ENCODE data around the gene CYB5A.

Gene CYB5A

GRCh38 chr18:74248189-74248588 is 43.6 kb downstream of the CYB5A start:
- no peak for DNase-seq (ENCODE audit: low read depth in 2 of 2)

- no peak for DNase-seq (ENCODE audit: low read depth in 2 of 2)
These were observed 47.2 kb downstream of the CYB5A start for GRCh38 chr18:74244554-74244953.

GRCh38 chr18:74243127-74243526 is 48.6 kb downstream of the CYB5A start:
- no peak for DNase-seq (ENCODE audit: low read depth in 2 of 2)

- no peak for DNase-seq (ENCODE audit: low read depth in 2 of 2)
These were observed 49.2 kb downstream of the CYB5A start for GRCh38 chr18:74242438-74243096.

DNA sequence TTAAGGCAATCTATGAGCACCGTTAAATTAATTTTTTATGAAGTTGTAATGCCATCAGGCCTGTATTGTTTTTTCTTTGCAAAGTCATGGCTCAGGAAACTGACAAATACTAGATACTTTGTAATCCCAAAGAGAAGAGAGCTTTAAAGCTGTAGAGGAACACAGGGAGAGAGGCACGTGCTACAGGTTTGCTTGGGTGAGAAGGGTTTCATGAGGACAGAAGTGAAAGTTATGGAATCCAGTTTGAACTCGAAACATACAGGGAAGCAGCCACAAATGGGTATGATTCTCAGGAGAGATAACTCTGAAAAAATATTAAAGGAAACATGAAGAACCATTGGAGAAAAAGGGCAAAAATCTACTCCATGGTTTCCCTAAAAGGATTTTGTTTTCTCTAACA is 49.8 kb downstream of the CYB5A start:
- DNase-seq (ENCODE audit: low read depth in 2 of 2), result no peak

DNA sequence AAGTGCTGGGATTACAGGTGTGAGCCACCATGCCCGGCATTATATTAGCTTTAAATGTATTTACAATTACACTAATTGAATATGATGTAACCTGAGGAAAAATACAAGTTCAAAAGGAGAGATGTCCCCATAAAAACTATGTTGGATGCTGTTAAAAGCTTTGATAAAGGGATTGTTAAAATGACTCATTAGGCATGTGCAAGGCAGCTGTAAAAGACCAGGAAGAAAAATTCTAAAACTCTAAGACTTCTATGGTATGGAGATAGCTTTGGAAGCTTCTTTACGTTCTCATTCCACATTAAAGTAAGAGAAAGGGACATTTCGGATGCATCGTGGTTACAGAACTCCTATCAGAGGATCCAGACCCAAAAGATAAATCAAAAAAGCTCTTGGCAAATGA is 50.3 kb downstream of the CYB5A start:
- DNase-seq (ENCODE audit: low read depth in 2 of 2), result no peak

- DNase-seq (ENCODE audit: low read depth in 2 of 2), result no peak
These were observed 52.2 kb downstream of the CYB5A start for GRCh38 chr18:74239567-74239966.

DNA sequence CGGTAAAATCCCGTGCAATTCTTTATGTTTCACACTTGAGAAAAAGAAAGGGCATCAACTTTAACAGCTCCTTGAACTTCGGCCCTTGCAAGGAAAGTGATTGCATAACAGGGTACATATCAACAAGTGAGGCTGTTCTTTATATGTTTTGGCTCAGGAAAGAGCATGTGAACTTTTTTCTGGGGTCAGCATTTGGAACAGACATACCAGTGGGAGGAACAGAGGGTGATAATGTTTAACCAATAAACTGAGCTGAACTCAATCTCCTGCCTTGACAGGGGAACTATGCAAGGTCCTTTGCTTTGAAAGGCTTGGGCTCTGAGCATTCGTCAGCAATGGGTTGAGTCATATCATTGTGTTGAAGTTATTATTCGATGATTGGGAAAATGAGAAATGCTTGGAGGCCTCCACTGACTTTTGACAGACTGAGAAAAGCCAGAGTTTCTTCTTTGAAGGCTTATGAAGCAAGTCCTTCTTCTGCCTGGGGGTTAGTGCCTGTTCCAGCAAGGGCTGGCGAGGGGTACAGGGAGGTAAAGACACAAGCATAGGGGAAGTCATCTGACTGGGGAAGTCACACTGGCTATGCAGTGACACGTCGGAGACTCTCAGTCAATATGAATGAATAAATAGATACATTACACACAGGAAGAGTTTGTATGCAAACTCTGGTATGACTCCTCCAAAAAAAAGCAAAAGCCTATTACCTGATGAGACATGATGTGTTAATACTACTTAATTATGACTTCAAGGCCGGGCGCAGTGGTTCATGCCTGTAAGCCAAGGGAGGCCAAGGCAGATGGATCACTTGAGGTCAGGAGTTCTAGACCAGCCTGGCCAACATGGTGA is 57.2 kb downstream of the CYB5A start:
- no peak for DNase-seq (ENCODE audit: low read depth in 2 of 2)

DNA sequence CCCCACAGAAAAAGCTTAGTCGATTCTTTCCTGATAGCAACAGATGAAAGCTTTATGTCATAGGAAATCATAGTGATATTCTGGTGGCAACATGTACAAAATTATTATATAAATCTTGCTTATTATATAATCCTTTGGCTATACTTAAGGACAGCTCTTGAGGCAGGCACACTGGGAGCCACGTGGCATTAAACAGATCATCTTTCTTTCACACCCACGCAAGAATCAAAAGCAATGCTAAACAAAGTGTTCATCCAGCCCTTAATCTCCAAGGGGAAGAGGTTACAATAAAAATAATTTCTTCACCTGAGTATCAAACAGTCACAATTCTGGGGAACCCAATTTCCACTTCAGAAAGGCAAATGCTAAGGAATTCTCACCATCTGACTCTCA is 57.8 kb downstream of the CYB5A start:
- no peak for DNase-seq (ENCODE audit: low read depth in 2 of 2)

DNA sequence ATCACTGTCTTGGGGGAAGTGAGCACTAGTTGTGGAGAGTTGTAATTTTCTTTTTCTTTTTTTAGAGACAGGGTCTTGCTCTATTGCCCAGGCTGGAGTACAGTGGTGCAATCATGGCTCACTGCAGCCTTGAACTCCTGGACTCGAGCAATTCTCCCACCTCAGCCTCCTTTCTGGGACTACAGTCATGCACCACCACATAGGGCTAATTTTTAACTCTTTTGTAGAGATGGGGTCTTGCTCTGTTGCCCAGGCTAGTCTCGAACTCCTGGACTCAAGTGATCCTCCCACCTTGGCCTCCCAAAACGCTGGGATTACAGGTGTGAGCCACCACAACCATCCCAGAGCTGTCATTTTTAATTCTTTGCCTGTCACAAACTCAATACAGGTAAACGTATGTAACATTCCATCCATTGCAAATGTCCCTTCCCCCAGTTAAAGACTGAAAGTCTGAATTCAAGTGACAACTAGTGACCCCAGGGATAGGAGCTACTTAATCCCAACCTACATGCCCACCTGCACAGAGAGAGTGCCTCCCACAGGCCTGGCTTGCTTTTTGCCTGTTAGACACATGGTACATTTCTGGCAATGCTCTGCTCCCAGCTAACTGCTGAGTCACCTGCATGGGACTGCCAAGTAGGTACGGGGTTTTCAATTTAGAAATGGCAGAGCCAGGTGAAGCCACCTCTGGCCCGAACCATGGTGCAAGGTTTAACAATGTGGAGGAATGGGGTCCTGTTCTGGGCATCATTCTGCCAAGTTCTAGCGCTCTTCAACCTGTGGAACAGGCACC is 60.6 kb downstream of the CYB5A start:
- DNase-seq (ENCODE audit: low read depth in 2 of 2), result no peak

GRCh38 chr18:74229891-74230290 is 61.9 kb downstream of the CYB5A start:
- DNase-seq (ENCODE audit: low read depth in 2 of 2), result no peak

DNA sequence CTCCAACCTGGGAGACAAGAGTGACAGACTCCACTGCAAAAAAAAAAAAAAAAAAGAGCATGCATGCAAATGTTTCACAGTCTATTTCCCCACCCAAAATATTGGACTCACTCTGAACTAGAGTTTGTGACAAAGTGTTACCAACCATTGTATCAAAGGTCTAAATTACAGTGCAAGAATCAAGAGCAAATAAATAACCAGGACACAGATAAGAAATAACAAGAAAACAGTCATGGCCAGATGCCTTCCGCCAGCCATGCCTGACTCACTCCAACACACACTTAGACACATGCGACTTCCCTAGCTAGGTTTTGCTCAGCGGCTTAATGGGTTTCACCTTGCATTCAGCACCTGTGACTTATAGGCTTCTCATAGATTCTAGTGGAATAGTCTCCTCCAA is 62.8 kb downstream of the CYB5A start:
- no peak for DNase-seq (ENCODE audit: low read depth in 2 of 2)

GRCh38 chr18:74228312-74228711 is 63.5 kb downstream of the CYB5A start:
- DNase-seq (ENCODE audit: low read depth in 2 of 2), result no peak

- no peak for DNase-seq (ENCODE audit: low read depth in 2 of 2)
These were observed 65.1 kb downstream of the CYB5A start for GRCh38 chr18:74226666-74227065.

GRCh38 chr18:74226156-74226555 is 65.6 kb downstream of the CYB5A start:
- DNase-seq (ENCODE audit: low read depth in 2 of 2), result no peak

DNA sequence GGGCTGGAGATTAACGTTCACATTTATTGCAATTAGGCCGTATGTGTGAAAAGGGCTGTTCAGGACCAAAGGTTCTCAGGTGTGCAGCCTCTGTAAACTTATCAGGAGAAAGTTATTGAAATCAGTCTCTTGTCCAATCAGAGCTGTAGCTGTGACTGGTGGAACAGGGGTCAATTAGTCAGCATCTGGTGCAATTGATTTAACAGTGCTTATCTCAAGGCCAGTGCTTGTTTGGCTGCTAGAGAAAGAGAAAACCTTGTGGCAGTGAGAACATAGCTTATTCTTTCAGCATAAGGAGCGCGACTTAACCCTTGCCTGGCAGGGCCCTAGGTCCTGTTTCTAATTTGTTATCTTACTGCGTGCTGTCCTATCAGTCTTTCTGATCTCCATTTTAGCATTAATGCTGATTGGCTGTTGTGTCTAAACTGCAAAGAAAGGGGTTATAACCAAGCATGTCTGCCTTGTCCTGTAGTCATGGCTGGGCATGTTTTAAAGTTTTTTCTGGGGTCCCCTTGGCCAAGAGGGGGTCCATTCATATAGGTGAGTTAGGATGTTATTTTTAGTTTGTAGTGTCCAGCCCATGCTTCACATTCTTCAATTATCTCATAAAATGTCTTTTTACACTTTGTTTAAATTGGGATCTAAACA is 66.4 kb downstream of the CYB5A start:
- DNase-seq (ENCODE audit: low read depth in 2 of 2), result no peak

GRCh38 chr18:74222710-74223494 is 68.9 kb downstream of the CYB5A start:
- no peak for DNase-seq (ENCODE audit: low read depth in 2 of 2)

DNA sequence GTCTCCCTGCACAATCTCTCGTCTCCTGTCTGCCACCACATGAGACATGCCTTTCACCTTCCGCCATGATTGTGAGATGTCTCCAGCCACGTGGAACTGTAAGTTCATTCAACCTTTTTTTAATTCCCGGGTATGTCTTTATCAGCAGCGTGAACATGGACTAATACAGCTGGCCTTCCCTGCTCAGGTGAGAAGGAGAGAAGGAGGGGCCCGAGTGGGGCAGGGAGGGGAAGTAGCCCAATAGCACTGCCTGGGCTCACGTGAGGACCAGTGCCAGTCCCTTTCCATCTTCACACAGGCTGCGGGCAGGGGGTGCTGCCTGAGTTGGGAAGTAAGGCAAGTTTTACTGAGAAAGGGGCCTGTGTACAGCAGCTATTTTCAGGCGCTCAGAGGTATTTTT is 70.7 kb downstream of the CYB5A start:
- no peak for DNase-seq (ENCODE audit: low read depth in 2 of 2)

DNA sequence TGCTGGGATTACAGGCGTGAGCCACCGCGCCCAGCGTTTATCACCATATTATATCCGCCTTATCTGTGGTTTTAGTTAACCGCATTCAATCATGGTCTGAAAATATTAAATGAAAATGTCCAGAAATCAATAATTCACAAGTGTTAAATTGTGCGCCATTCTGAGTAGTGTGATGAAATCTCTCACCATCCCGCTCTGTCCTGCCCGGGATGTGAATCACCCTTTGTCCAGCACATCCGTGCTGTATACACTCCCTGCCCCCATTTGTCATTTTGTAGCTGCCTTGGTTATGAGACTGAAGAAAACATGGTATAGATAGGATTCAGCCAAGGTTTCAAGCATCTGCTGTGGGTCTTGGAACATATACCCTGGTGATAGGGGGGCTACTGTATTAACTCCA is 72.7 kb downstream of the CYB5A start:
- DNase-seq (ENCODE audit: low read depth in 2 of 2), result no peak

DNA sequence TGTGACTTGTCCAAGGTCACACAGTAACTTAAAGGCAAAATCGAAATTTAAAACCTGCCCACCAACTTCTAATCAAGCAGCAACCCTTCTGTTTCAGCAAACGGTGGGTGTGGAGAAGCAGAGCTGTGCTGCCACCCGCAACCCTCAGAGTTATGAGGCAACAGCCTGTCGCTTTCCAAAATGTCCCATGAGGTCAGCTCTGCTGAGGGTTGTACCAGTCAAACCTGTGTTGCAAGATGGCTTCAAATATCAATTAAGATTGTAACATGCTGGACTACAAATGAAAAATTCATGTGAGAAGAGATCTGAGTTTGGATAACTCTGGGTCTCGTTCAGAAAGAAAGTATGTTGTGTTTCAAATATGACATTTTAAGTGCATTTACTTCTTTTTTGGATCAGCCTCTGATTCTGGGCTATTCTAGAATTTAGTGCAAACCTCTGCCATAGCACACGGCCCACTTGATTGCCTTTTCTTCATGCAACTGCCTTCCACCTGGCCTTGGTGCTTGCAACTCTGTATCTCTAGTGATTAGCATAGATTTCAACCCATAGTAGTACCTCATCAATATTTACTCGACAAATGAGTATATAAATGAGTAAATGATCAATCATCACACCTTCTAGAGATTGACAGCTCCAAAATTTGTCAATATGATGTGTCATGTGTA is 74.2 kb downstream of the CYB5A start:
- DNase-seq (ENCODE audit: low read depth in 2 of 2), result no peak

- no peak for DNase-seq (ENCODE audit: low read depth in 2 of 2)
These were observed 75.1 kb downstream of the CYB5A start for GRCh38 chr18:74216661-74217110.

All from stimulated activated CD8-positive, alpha-beta memory T cell treated with anti-CD3 and anti-CD28 coated beads, Interleukin-15, amount 100 ng/mL, for 48 hours (primary cell).